ENCODE measurements around the gene ESD.

- TF ChIP-seq CTCF (conservative IDR thresholded peaks at IDR 0.05) = peak; percentile 26
- TF ChIP-seq ZFX (IDR thresholded peaks at IDR 0.05) = no peak
These were observed 68.2 kb downstream of the ESD start for GRCh38 chr13:46728777-46729176.
